ENCODE measurements around the gene SH3TC1.

Gene SH3TC1

GRCh38 chr4:8199594-8200301 lies 658 bp downstream of the SH3TC1 start:
- no peak for DNase-seq

GRCh38 chr4:8200302-8200975 lies 1.3 kb downstream of the SH3TC1 start:
- no peak for DNase-seq

- DNase-seq, result no peak
These were observed 2.3 kb downstream of the SH3TC1 start for GRCh38 chr4:8201321-8201781.

- DNase-seq, result no peak
These were observed 3.3 kb downstream of the SH3TC1 start for GRCh38 chr4:8202108-8203051.

GRCh38 chr4:8203052-8203401 lies 3.9 kb downstream of the SH3TC1 start:
- no peak for DNase-seq

GRCh38 chr4:8203817-8204216 lies 4.7 kb downstream of the SH3TC1 start:
- no peak for DNase-seq

- no peak for DNase-seq
These were observed 5.6 kb downstream of the SH3TC1 start for GRCh38 chr4:8204576-8205227.

- DNase-seq, result no peak
These were observed 6.2 kb downstream of the SH3TC1 start for GRCh38 chr4:8205241-8205707.

GRCh38 chr4:8205749-8206611 lies 6.9 kb downstream of the SH3TC1 start:
- no peak for DNase-seq

- DNase-seq, result no peak
These were observed 8.2 kb downstream of the SH3TC1 start for GRCh38 chr4:8207314-8207713.

GRCh38 chr4:8208565-8208964 lies 9.5 kb downstream of the SH3TC1 start:
- no peak for DNase-seq

- DNase-seq, result no peak
These were observed 10.2 kb downstream of the SH3TC1 start for GRCh38 chr4:8209181-8209874.

GRCh38 chr4:8210010-8210409 lies 10.9 kb downstream of the SH3TC1 start:
- no peak for DNase-seq

GRCh38 chr4:8210616-8211015 lies 11.5 kb downstream of the SH3TC1 start:
- DNase-seq, result no peak

- DNase-seq, result no peak
These were observed 12.2 kb downstream of the SH3TC1 start for GRCh38 chr4:8211251-8211650.

GRCh38 chr4:8211737-8212581 lies 12.9 kb downstream of the SH3TC1 start:
- no peak for DNase-seq

GRCh38 chr4:8212622-8213021 lies 13.5 kb downstream of the SH3TC1 start:
- DNase-seq, result no peak

- no peak for DNase-seq
These were observed 14.0 kb downstream of the SH3TC1 start for GRCh38 chr4:8213121-8213520.

GRCh38 chr4:8214136-8214535 lies 15.0 kb downstream of the SH3TC1 start:
- DNase-seq, result no peak

- no peak for DNase-seq
These were observed 15.9 kb downstream of the SH3TC1 start for GRCh38 chr4:8215001-8215427.

All from right kidney (tissue), 1 donor.